Activated CD8-positive, alpha-beta memory T cell treated with anti-CD3 and anti-CD28 coated beads, Interleukin-2, amount 50 U/mL, for 24 hours (primary cell): Measurements from ENCODE around the gene MPIG6B.
A peak's percentile ranks its signal among the peaks of the same experiment; 100 is the strongest.

ENCODE experiments used
- DNase-seq: peaks from one replicate; pipeline ENCODE4 v3.0.0-alpha.2; 2020; ENCODE audit errors: extremely low read depth

MPIG6B gene

DNA sequence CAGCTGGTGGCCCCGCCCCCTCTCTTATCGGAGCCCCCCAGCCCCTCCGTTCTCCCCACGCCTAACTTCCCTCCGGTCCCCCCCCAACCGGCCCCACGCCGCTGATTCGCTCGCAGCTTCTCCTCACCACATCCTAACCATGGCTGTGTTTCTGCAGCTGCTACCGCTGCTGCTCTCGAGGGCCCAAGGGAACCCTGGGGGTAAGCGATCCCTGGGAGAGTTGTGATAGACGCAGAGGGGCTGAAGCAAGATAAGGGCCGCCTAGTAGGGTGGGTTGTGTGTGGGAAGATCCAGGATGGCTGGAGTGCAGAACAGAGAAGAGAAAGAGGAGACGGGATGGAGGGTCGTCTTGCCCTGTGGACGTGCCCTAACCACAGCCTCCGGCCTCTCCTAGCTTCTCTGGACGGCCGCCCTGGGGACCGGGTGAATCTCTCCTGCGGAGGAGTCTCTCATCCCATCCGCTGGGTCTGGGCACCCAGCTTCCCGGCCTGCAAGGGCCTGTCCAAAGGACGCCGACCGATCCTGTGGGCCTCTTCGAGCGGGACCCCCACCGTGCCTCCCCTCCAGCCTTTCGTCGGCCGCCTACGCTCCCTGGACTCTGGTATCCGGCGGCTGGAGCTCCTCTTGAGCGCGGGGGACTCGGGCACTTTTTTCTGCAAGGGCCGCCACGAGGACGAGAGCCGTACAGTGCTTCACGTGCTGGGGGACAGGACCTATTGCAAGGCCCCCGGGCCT is at the start of gene MPIG6B:
Gene MPIG6B, plus strand, starts transcription at position 129 of the 735 bp plus-strand sequence. Its CDS starts 11 bp downstream, at position 140.
- no peak for DNase-seq

- DNase-seq: no peak
Measured at GRCh38 chr6:31676322-31676903, 46.8 kb upstream of the MPIG6B start.

DNA sequence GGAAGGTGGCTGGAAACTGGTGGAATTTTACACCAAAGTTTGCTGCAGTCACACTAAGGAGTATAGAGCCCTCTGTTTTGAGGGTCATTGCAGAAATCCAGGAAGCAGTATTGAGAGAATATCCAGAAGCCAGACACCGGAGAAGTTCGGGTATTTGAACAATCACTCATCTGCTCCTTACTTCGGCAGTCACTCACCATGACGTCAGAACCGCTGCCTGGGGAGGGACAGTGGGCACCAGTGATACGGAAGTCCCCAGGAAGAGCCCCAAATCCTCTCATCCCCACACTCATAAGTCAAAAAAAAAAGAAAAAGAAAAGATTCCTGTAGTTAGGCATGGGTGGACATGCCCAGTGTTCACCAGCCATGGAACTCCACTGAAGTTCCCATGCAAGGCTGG is 46.3 kb upstream of the MPIG6B start:
- DNase-seq: no peak

DNA sequence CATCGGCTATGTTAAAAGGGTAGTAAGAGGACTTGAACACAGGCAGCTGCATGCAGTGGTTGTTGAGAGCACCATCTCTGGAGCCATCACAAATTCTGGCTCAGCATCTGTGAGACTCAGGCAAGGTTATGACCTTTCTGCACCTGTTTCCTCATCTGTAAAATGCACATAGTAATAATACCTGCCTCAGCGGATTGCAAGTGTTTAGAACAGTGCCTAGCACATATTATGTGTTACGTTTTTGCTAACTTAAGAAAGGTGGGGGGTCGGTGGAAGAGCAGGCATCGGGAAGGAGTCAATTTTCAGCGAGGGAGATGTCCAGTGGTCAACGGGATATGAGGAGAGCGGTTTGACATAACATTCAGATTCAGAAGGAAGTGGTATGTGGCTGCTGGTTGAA is 45.2 kb upstream of the MPIG6B start:
- no peak for DNase-seq

GRCh38 chr6:31680226-31681134 is 42.7 kb upstream of the MPIG6B start, which contains the start of gene LY6G5C:
TSS of gene LY6G5C (minus strand) at chr6:31681067. CDS start at chr6:31680373, 694 bp downstream.
- peak; percentile 41 for DNase-seq

DNA sequence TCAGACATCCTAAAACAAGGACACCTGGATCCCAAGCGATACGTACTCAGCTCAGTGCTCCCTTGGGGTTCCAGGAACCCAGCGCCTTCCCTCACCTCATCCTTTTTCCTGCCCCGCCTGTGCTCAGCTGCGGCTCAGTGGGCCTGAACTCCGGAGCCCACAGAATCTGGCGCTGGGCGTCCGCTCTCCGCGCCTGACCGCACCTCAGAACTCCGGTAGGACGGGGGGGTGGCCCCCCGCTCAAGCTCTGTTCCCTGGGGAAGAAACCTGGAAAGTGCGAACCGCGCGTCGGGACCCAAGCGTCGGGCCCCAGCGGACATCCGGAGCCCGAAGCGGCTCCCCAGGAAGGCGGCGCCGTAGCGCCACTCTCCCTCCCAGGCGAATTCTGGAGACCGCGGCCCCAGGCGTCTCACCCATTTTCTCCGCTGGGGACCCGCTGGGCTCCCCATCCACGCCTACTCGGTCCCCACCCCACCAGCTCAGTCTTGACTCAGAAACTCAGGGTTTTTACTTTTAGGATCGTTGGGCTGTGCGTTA is 42.0 kb upstream of the MPIG6B start:
- no peak for DNase-seq

DNA sequence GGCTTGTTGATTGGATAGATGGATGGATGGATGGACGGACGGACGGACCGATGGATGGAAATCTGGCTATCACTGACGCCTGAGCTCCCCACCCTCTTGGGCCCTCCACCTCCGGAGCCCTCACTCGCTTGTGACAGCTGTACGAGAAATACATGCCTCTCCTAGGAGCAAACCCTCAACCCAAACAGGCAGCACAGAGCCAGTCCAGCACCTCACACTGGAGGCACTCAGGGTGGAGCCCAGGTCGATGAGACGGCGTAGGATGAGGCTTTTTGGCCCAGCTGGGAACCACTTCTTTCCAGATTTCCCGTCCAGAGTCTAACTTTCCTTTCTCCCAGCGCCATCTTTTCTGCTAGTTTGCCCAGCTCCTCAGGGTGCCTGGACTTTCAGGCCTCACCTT is 39.6 kb upstream of the MPIG6B start:
- no peak for DNase-seq

DNA sequence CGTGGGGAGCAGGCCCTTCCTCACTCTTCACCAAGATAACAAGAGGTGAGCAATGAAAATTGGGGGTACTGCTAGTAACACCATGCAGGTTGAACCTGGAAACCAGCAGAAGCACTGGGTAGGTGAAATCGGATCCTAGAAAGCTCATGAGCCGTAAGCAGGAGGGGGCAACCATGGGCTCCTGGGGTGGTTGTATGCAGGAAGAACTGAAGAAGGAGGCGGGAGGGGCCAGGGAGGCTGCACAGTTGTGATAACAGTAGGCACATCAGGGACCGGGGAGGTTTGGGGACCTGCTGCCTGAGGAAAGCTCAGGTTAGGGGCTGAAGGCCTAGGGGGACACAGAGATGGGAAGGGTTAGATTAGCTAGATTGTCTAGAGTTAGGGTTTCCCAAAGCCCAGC is 36.7 kb upstream of the MPIG6B start:
- no peak for DNase-seq

DNA sequence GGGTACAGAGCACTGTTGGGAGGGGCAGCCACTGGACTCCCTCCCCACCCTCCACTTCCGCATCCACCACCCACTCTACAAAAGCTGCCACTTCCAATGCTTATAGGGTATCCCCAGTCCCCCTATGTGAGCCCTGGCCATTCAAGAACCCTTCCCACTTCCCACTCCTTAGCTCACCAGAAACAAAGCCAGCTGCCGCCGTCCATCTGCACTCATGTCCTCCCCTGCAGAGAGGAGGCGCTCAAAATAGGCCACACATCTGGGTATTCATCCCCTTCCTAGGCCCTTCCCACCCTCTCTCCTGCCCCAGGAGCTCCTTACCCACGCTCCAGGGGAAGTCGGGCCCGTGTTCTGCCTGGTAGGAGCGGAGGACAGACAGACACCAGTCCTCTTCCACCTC is 35.9 kb upstream of the MPIG6B start:
- no peak for DNase-seq

DNA sequence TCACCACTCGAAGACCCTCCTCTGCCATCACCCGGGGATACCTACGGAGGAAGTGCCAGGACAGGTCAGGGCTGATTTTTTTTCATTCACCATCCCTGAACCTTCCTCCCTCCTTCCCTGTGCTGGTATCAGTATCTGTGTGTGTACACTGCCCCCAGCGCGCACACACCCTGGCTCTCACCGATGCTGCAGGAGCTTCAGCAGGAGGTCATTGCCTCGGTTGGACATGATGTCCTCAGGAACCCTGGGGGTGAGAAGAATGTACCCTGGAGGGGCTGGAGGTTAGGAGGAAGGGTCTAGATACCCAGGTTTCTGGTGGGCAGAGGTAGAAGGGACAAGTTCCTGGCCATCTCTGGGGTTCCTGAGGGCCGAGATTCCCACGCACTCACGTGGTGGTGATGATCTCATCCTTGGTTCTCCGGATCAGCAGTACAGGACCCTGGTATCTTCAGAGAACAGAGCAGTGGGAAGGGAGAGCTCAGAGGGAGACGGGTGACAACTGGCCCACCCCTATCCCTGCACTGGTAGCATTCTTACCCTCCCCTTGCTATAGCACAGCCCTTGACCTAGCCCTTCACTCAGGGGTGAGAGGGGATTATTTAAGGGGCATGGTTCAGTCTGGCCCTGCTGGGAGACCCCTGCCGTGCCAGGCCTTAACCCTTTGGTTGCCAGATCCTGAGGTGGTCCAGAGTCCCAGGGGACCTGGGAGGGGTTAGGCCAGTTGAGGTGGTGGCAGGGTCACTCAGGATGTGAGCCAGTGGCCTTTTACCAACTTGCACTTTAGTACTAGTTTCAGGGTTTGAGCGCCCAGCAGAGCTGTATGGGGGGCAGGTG is 35.1 kb upstream of the MPIG6B start:
- no peak for DNase-seq

- DNase-seq: no peak
Measured at GRCh38 chr6:31689249-31690110, 33.7 kb upstream of the MPIG6B start.

- no peak for DNase-seq
Measured at GRCh38 chr6:31690231-31691077, 32.7 kb upstream of the MPIG6B start.

GRCh38 chr6:31691078-31691463 is 32.1 kb upstream of the MPIG6B start:
- DNase-seq: no peak

DNA sequence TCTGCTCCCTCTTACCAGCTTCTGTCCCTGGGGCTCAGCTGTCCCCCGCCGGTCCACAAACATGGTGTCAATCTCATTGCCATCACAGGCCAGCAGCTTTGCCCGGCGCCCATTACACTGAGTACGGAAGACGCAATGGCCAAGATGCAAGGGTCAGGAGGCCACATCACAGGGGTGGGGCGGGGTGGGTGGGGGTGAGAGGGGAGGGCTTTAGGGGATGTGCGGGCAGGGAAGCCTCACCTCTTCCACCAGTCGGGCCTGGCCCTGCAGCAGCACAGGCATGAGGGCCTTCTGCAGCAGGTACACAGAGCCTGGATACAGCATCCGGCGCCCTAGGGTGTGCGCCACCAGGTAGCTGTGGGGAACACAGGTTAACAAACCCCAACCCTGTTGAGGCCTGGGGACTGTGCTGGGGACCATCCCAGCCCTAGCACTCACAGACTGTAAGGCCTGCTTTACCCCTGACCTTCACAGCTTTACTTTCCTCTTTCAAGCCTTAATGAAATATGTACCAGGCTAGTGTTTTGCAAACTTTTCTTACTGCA is 31.5 kb upstream of the MPIG6B start:
- no peak for DNase-seq

GRCh38 chr6:31692353-31692752 is 30.8 kb upstream of the MPIG6B start:
- no peak for DNase-seq

- no peak for DNase-seq
Measured at GRCh38 chr6:31692886-31693285, 30.3 kb upstream of the MPIG6B start.

- no peak for DNase-seq
Measured at GRCh38 chr6:31693535-31693934, 29.6 kb upstream of the MPIG6B start.

DNA sequence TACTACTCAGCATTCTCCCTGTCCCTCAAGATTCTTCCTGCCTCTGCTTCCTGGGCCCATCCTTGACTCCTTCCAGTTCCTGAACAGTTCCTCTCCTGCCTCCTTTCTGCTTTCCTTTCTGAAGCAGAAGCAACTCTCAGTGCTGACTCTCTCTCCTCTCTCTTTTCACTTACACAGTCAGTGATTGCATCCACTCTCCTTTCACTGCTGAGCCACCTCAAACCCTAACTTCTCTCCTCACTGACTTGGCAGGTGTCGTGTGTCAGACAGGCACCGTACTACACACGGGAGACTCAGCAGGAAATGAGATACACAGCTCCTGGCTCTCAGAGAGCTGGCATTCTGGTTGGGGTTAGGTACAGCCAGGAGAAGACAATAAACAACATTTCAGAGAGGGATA is 25.6 kb upstream of the MPIG6B start:
- no peak for DNase-seq

GRCh38 chr6:31700740-31701401 is 22.3 kb upstream of the MPIG6B start:
- no peak for DNase-seq
